Lower lobe of right lung (tissue), 2 donors: ENCODE data around the gene EID2B. TPM values are rescaled to one million over a fixed set of nuclear protein-coding genes. Genes with fewer than 3 reads are reported as not detected.

Source experiments
- ATAC-seq, 2 donors: fragments of 200-7000 bp; cut with Tn5 transposase; one replicate each; pipeline ENCODE4 v1.9.1; 2020 to 2022; ENCODE audit warnings: mild to moderate bottlenecking in 2 of 2, moderate library complexity in 2 of 2
- DNase-seq: peaks from one replicate; pipeline ENCODE4 v3.0.0-alpha.2; 2020
- H3K27ac ChIP-seq: fragments of 200-600 bp; one replicate; pipeline ENCODE4 v1.8.0; 2022
- H3K27me3 ChIP-seq: fragments of 200-600 bp; one replicate; pipeline ENCODE4 v1.8.0; 2022; ENCODE audit warnings: low read depth
- H3K36me3 ChIP-seq: fragments of 200-600 bp; one replicate; pipeline ENCODE4 v1.8.0; 2022; ENCODE audit warnings: mild to moderate bottlenecking
- H3K4me1 ChIP-seq: fragments of 200-600 bp; one replicate; pipeline ENCODE4 v1.8.0; 2022
- H3K4me3 ChIP-seq: fragments of 200-600 bp; one replicate; pipeline ENCODE4 v1.8.0; 2022; ENCODE audit warnings: mild to moderate bottlenecking
- H3K9me3 ChIP-seq: fragments of 200-600 bp; one replicate; pipeline ENCODE4 v1.8.0; 2022
- CTCF ChIP-seq: fragments of 200-600 bp; IDR thresholded peaks from one replicate; pipeline ENCODE4 v1.8.0; 2022; ENCODE audit warnings: antibody characterized with exemption, mild to moderate bottlenecking
- intact Hi-C: fragments of 100-400 bp; cut with DNase I; formaldehyde crosslinking; loops from one replicate; pipeline ENCODE4 v1.11.0; 2022
- total RNA-seq: library from RNA; stranded (reverse); fragmentation: NEBNext Ultra II Directional; extraction: Animal tissue kit (Norgen Biotek cat#: 25700); gene quantifications from one replicate; pipeline ENCODE4 v1.2.1, GENCODE V29; 2021
- donor health status: DM: no; HTN: yes; CAD: no; lungs with severe emphysema.

The EID2B gene
- total RNA-seq, 1 donor from 2014 or later: 3.7 TPM

- Histone ChIP-seq H3K4me1 (peaks cover 19% of the 10 kb centered on the region), H3K27ac (no peak overlapping the region), H3K9me3 (no peaks in the 10 kb centered on the region), H3K4me3 (no peak overlapping the region), H3K27me3 (peaks cover 39% of the 10 kb centered on the region), H3K36me3 (peaks cover 19% of the 10 kb centered on the region)
- no peak for ATAC-seq
- TF ChIP-seq CTCF: no peak
- intact Hi-C loops: no loop called here
- DNase-seq: no peak
Measured at GRCh38 chr19:39494661-39495060, 38.0 kb downstream of the EID2B start.

- Histone ChIP-seq H3K4me3 (no peak overlapping the region), H3K4me1 (peaks cover 2% of the 10 kb centered on the region), H3K27ac (no peak overlapping the region), H3K36me3 (peaks cover 38% of the 10 kb centered on the region), H3K9me3 (no peaks in the 10 kb centered on the region), H3K27me3 (peaks cover 20% of the 10 kb centered on the region)
- intact Hi-C loops: no loop called here
- ATAC-seq (no peak), DNase-seq (no peak)
- no peak for TF ChIP-seq CTCF
Measured at GRCh38 chr19:39492788-39493187, 39.9 kb downstream of the EID2B start.

GRCh38 chr19:39492225-39492624, 40.4 kb downstream of the EID2B start:
- H3K9me3 ChIP-seq: no peaks in the 10 kb centered on the region
- DNase-seq (no peak), ATAC-seq (no peak)
- peaks cover 15% of the 10 kb centered on the region for H3K27me3 ChIP-seq
- no peak for TF ChIP-seq CTCF
- H3K4me3 ChIP-seq: no peak overlapping the region
- no peak overlapping the region for H3K27ac ChIP-seq
- intact Hi-C loops: no loop called here
- H3K36me3 ChIP-seq: peaks cover 43% of the 10 kb centered on the region
- H3K4me1 ChIP-seq: no peaks in the 10 kb centered on the region

DNA sequence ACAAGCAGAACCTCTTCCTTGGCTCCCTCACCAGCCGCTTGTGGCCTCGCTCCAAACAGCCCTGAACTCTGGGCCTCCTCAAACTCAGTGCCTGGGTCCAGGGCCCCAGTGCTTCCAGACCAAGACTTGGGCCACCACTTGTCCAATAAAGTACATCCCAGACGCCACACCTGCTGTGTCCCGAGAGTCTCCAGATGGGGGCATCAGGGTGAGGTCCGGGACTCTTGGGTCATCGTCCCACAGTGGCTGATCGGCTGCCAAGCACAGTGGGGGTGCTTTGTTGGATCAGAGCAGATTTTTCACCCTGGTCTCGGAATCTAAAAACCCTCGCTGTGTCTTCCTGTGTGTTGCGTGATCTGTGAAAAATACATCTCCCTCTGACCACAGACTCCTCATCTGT, 42.9 kb downstream of the EID2B start:
- TF ChIP-seq CTCF: no peak
- Histone ChIP-seq H3K4me3 (no peak overlapping the region), H3K4me1 (no peaks in the 10 kb centered on the region), H3K27me3 (no peaks in the 10 kb centered on the region), H3K27ac (no peak overlapping the region), H3K9me3 (no peaks in the 10 kb centered on the region), H3K36me3 (peaks cover 68% of the 10 kb centered on the region)
- no peak for DNase-seq
- intact Hi-C loops: no loop called here
- ATAC-seq: no peak

DNA sequence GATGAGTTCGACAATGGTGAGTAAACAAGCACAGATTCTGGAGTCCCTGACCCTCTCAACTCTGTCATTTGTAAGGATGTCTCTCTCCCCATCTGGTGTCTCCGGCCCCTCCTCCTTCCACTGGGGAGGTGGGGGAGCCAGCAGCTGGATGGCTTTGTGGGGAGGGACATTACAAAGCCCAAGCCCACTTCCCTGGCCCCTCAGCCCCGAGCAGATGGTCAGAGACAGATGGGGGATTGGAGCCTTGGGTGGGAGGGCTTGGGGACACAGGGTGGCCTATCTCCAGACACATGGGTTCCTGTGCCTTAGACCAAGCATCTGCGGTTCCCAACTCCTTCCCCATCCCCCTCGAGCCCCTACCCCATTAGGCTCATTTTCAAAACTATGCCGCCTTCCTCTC, 49.5 kb downstream of the EID2B start:
- Histone ChIP-seq H3K36me3 (peaks cover 50% of the 10 kb centered on the region), H3K27me3 (no peaks in the 10 kb centered on the region), H3K4me1 (peaks cover 21% of the 10 kb centered on the region), H3K27ac (no peak overlapping the region), H3K4me3 (no peak overlapping the region), H3K9me3 (no peaks in the 10 kb centered on the region)
- DNase-seq (no peak), ATAC-seq (no peak)
- TF ChIP-seq CTCF: no peak
- intact Hi-C loops: no loop called here

DNA sequence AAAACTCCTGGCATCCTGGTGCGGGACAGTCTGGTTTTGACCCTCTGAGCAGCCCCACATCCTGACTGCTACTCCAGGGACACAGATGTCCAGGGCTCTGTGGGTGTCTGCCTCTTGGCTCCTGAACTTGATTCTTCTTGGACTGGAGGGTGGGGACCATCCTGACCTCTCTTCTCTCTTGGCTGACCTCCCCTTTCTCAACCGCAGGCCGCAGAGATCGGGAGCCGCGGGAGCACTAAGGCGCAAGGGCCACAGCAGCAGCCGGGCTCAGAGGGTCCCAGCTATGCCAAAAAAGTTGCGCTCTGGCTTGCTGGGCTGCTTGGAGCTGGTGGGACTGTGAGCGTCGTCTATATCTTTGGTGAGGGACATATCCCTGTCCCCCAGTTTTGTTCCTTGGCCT, 51.0 kb downstream of the EID2B start:
- no peak for TF ChIP-seq CTCF
- intact Hi-C loops: no loop called here
- DNase-seq (no peak), ATAC-seq (no peak)
- Histone ChIP-seq H3K27ac (no peak overlapping the region), H3K4me3 (peak overlapping the region; percentile 99), H3K36me3 (peaks cover 41% of the 10 kb centered on the region), H3K4me1 (peaks cover 21% of the 10 kb centered on the region), H3K27me3 (no peaks in the 10 kb centered on the region), H3K9me3 (no peaks in the 10 kb centered on the region)
